HepG2 (cell line): ENCODE results near the gene PDZD7. TPM values are rescaled to one million over a fixed set of nuclear protein-coding genes. Genes with fewer than 3 reads are reported as not detected.

Experiments used
- CHD4 ChIP-seq: fragments of 200-600 bp; sonication (generic); IDR thresholded peaks from 2 replicates; pipeline ENCODE4 v1.7.0; 2017; ENCODE audit warnings: mild to moderate bottlenecking, low read length, borderline replicate concordance
- GABPB1 ChIP-seq: IDR thresholded peaks from 2 replicates; pipeline ENCODE4 v1.6.1; 2016; ENCODE audit warnings: mild to moderate bottlenecking, missing genetic modification reagents, moderate library complexity, missing compliant biosample characterization
- GATAD2A ChIP-seq: IDR thresholded peaks from 2 replicates; pipeline ENCODE4 v1.6.1; 2016
- MATR3 ChIP-seq: sonication (generic); formaldehyde crosslinking; IDR thresholded peaks from 2 replicates; pipeline ENCODE4 v1.4.0; 2020; ENCODE audit warnings: missing genetic modification reagents
- MBD4 ChIP-seq: IDR thresholded peaks from 2 replicates; pipeline ENCODE4 v1.6.1; 2012; ENCODE audit warnings: low read length, inconsistent platforms, borderline replicate concordance
- PAWR ChIP-seq: sonication (generic); formaldehyde crosslinking; IDR thresholded peaks from 2 replicates; pipeline ENCODE4 v1.4.0; 2020; ENCODE audit warnings: missing genetic modification reagents, mild to moderate bottlenecking, borderline replicate concordance
- SYNCRIP ChIP-seq: fragments of 200-400 bp; formaldehyde crosslinking; IDR thresholded peaks from 2 replicates; pipeline ENCODE4 v1.6.1; 2018; ENCODE audit warnings: mild to moderate bottlenecking, low read depth, low read length; ENCODE audit not compliant: insufficient read depth
- ZNF510 ChIP-seq: sonication (generic); formaldehyde crosslinking; IDR thresholded peaks from 2 replicates; pipeline ENCODE4 v1.4.0; 2020; ENCODE audit warnings: low read depth, mild to moderate bottlenecking, missing genetic modification reagents
- polyA plus RNA-seq, 8 experiments: library from polyadenylated mRNA; depleted of rRNA in 3 of 8; stranded (reverse) in 7 of 8; unstranded in 1 of 8; fragments of >200 nt; fragmentation: Illumina TruSeq in 4 of 8; extraction: Trizol in 4 of 8; gene quantifications; 2 replicates each; pipeline versions ENCODE4 v1.2.1 to v1.2.3, GENCODE V29; 2011 to 2016; ENCODE audit warnings: low read depth in 4 of 8, missing spikeins in 1 of 8, mixed read lengths in 1 of 8; ENCODE audit not compliant: insufficient read depth in 1 of 8
- total RNA-seq, 5 experiments: library from RNA; depleted of rRNA; stranded (reverse); fragments of >200 nt; fragmentation: Illumina TruSeq; extraction: Trizol; gene quantifications; 2 replicates each; pipeline ENCODE4 v1.2.3, GENCODE V29; 2016; ENCODE audit warnings: low read depth in 1 of 5
- TF ChIP-seq, protein P1 (sequence below): sonication (generic); formaldehyde crosslinking; IDR thresholded peaks from 2 replicates; pipeline ENCODE4 v1.5.0; 2020; ENCODE audit warnings: mild to moderate bottlenecking, missing genetic modification reagents, borderline replicate concordance
- TF ChIP-seq, protein P2 (sequence below): sonication (generic); formaldehyde crosslinking; IDR thresholded peaks from 2 replicates; pipeline ENCODE4 v1.4.0; 2020; ENCODE audit warnings: mild to moderate bottlenecking, low read depth, missing genetic modification reagents
- TF ChIP-seq, protein P3 (sequence below): sonication (generic); formaldehyde crosslinking; IDR thresholded peaks from 2 replicates; pipeline ENCODE4 v1.4.0; 2020; ENCODE audit warnings: missing genetic modification reagents, borderline replicate concordance
- TF ChIP-seq, protein P4 (sequence below): IDR thresholded peaks from 2 replicates; pipeline ENCODE4 v1.6.1; 2018; ENCODE audit warnings: missing genetic modification reagents
- TF ChIP-seq, protein P5 (sequence below): sonication (generic); formaldehyde crosslinking; IDR thresholded peaks from 2 replicates; pipeline ENCODE4 v1.4.0; 2020; ENCODE audit warnings: mild to moderate bottlenecking, missing genetic modification reagents

The PDZD7 gene
- total and polyA plus RNA-seq, 2 of the 13 experiments (the other 11 are each of a cell fraction or from before 2014, with no cell fraction given) = 0.58 to 0.73 TPM

DNA sequence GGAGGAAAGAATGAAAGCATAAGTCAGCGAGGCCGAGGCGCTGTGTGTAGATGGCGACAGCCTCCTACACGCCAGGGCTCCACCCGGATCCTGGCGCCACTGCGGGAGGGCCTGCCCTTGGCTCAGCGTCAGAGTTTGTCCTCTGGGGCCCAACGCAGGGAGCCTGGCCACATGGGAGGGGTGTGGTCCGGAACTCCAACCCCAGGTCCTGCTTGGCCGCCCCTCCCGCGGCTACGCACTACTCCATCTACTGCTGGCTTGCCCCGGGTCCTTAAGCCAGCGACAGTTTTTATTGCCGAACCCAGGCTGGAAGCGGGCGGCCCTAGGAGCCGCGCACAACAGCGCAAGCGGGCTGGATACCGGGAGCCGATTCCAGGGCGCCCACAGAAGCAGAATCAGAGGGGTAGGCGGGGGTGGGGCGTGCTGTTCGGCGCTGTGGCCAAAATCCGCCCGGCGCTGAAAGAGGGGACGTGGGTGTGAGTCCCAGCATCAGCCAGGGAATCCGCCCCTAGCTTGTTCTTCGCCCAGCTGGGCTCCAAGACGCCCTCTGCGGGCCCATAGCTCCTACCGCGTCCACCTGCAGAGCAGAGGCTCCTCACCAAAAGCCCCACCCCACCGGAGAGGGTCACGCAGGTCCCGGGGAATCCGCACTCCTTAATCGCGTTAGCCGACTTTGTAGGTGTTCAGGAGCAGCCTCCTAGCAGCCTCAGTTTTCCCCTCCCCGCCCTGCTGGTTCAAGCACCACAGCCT, 35.4 kb upstream of the PDZD7 start (continued):
- TF ChIP-seq, protein P1, sequence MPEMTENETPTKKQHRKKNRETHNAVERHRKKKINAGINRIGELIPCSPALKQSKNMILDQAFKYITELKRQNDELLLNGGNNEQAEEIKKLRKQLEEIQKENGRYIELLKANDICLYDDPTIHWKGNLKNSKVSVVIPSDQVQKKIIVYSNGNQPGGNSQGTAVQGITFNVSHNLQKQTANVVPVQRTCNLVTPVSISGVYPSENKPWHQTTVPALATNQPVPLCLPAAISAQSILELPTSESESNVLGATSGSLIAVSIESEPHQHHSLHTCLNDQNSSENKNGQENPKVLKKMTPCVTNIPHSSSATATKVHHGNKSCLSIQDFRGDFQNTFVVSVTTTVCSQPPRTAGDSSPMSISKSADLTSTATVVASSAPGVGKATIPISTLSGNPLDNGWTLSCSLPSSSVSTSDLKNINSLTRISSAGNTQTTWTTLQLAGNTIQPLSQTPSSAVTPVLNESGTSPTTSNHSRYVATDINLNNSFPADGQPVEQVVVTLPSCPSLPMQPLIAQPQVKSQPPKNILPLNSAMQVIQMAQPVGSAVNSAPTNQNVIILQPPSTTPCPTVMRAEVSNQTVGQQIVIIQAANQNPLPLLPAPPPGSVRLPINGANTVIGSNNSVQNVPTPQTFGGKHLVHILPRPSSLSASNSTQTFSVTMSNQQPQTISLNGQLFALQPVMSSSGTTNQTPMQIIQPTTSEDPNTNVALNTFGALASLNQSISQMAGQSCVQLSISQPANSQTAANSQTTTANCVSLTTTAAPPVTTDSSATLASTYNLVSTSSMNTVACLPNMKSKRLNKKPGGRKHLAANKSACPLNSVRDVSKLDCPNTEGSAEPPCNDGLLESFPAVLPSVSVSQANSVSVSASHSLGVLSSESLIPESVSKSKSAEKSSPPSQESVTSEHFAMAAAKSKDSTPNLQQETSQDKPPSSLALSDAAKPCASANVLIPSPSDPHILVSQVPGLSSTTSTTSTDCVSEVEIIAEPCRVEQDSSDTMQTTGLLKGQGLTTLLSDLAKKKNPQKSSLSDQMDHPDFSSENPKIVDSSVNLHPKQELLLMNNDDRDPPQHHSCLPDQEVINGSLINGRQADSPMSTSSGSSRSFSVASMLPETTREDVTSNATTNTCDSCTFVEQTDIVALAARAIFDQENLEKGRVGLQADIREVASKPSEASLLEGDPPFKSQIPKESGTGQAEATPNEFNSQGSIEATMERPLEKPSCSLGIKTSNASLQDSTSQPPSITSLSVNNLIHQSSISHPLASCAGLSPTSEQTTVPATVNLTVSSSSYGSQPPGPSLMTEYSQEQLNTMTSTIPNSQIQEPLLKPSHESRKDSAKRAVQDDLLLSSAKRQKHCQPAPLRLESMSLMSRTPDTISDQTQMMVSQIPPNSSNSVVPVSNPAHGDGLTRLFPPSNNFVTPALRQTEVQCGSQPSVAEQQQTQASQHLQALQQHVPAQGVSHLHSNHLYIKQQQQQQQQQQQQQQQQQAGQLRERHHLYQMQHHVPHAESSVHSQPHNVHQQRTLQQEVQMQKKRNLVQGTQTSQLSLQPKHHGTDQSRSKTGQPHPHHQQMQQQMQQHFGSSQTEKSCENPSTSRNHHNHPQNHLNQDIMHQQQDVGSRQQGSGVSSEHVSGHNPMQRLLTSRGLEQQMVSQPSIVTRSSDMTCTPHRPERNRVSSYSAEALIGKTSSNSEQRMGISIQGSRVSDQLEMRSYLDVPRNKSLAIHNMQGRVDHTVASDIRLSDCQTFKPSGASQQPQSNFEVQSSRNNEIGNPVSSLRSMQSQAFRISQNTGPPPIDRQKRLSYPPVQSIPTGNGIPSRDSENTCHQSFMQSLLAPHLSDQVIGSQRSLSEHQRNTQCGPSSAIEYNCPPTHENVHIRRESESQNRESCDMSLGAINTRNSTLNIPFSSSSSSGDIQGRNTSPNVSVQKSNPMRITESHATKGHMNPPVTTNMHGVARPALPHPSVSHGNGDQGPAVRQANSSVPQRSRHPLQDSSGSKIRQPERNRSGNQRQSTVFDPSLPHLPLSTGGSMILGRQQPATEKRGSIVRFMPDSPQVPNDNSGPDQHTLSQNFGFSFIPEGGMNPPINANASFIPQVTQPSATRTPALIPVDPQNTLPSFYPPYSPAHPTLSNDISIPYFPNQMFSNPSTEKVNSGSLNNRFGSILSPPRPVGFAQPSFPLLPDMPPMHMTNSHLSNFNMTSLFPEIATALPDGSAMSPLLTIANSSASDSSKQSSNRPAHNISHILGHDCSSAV (CRISPR knock-in tag) = no peak
- TF ChIP-seq GABPB1 (CRISPR knock-in tag) = peak; percentile 80
- TF ChIP-seq MATR3 = no peak
- peak; percentile 56; the same call in 1 of the 2 replicates for TF ChIP-seq GATAD2A (CRISPR knock-in tag)
- TF ChIP-seq MBD4 = no peak
- TF ChIP-seq ZNF510 (CRISPR knock-in tag) = no peak
- no peak for TF ChIP-seq PAWR (CRISPR knock-in tag)
- TF ChIP-seq SYNCRIP = no peak
- TF ChIP-seq, protein P2, sequence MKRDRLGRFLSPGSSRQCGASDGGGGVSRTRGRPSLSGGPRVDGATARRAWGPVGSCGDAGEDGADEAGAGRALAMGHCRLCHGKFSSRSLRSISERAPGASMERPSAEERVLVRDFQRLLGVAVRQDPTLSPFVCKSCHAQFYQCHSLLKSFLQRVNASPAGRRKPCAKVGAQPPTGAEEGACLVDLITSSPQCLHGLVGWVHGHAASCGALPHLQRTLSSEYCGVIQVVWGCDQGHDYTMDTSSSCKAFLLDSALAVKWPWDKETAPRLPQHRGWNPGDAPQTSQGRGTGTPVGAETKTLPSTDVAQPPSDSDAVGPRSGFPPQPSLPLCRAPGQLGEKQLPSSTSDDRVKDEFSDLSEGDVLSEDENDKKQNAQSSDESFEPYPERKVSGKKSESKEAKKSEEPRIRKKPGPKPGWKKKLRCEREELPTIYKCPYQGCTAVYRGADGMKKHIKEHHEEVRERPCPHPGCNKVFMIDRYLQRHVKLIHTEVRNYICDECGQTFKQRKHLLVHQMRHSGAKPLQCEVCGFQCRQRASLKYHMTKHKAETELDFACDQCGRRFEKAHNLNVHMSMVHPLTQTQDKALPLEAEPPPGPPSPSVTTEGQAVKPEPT = no peak
- TF ChIP-seq, protein P3, sequence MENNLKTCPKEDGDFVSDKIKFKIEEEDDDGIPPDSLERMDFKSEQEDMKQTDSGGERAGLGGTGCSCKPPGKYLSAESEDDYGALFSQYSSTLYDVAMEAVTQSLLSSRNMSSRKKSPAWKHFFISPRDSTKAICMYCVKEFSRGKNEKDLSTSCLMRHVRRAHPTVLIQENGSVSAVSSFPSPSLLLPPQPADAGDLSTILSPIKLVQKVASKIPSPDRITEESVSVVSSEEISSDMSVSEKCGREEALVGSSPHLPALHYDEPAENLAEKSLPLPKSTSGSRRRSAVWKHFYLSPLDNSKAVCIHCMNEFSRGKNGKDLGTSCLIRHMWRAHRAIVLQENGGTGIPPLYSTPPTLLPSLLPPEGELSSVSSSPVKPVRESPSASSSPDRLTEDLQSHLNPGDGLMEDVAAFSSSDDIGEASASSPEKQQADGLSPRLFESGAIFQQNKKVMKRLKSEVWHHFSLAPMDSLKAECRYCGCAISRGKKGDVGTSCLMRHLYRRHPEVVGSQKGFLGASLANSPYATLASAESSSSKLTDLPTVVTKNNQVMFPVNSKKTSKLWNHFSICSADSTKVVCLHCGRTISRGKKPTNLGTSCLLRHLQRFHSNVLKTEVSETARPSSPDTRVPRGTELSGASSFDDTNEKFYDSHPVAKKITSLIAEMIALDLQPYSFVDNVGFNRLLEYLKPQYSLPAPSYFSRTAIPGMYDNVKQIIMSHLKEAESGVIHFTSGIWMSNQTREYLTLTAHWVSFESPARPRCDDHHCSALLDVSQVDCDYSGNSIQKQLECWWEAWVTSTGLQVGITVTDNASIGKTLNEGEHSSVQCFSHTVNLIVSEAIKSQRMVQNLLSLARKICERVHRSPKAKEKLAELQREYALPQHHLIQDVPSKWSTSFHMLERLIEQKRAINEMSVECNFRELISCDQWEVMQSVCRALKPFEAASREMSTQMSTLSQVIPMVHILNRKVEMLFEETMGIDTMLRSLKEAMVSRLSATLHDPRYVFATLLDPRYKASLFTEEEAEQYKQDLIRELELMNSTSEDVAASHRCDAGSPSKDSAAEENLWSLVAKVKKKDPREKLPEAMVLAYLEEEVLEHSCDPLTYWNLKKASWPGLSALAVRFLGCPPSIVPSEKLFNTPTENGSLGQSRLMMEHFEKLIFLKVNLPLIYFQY (CRISPR knock-in tag) = peak; percentile 71; the same call in 1 of the 2 replicates
- TF ChIP-seq, protein P4, sequence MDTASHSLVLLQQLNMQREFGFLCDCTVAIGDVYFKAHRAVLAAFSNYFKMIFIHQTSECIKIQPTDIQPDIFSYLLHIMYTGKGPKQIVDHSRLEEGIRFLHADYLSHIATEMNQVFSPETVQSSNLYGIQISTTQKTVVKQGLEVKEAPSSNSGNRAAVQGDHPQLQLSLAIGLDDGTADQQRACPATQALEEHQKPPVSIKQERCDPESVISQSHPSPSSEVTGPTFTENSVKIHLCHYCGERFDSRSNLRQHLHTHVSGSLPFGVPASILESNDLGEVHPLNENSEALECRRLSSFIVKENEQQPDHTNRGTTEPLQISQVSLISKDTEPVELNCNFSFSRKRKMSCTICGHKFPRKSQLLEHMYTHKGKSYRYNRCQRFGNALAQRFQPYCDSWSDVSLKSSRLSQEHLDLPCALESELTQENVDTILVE (CRISPR knock-in tag) = no peak
- TF ChIP-seq, protein P5, sequence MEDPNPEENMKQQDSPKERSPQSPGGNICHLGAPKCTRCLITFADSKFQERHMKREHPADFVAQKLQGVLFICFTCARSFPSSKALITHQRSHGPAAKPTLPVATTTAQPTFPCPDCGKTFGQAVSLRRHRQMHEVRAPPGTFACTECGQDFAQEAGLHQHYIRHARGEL (CRISPR knock-in tag) = no peak
- TF ChIP-seq CHD4 = 0 out of 2 replicates have a peak, but pooled peaks have one; percentile 15
